ENCODE measurements around the gene LDB3.

Gene LDB3

GRCh38 chr10:86670876-86671275 lies 2.6 kb downstream of the LDB3 start:
- no peaks in the 10 kb centered on the region for H4K20me1 ChIP-seq (ENCODE audit: control insufficient read depth, insufficient read depth, low read depth, low read length)
- no peaks in the 10 kb centered on the region for H3K79me2 ChIP-seq (ENCODE audit: control insufficient read depth, low read length)
- no peaks in the 10 kb centered on the region for H3K9me2 ChIP-seq (replicated peaks; ENCODE audit: control insufficient read depth, low read length)
- H3F3A ChIP-seq (ENCODE audit: control insufficient read depth, insufficient read depth): no peaks in the 10 kb centered on the region
- H3K4me2 ChIP-seq (ENCODE audit: low read length): no peak overlapping the region
- no peaks in the 10 kb centered on the region for H3K36me3 ChIP-seq (ENCODE audit: control insufficient read depth, low read length)
- no peak overlapping the region for H3K4me3 ChIP-seq (ENCODE audit: low read length)
- H3K4me1 ChIP-seq (ENCODE audit: control insufficient read depth, low read length): peaks cover 8% of the 10 kb centered on the region
- H3K9me3 ChIP-seq (ENCODE audit: control insufficient read depth, insufficient read depth, low read length): no peaks in the 10 kb centered on the region
- H3K27ac ChIP-seq (ENCODE audit: low read depth, low read length): no peak overlapping the region
- no peaks in the 10 kb centered on the region for H3K27me3 ChIP-seq (ENCODE audit: control insufficient read depth, low read length)
- TF ChIP-seq EZH2phosphoT487 (IDR thresholded peaks at IDR 0.05; ENCODE audit: borderline replicate concordance, low read length) (no peak), CTCF (IDR thresholded peaks at IDR 0.05; ENCODE audit: low read depth, low read length, poor library complexity, severe bottlenecking) (no peak)

GRCh38 chr10:86671419-86671818 lies 3.1 kb downstream of the LDB3 start:
- Histone ChIP-seq H3K79me2 (ENCODE audit: control insufficient read depth, low read length) (no peaks in the 10 kb centered on the region), H3K4me3 (ENCODE audit: low read length) (no peak overlapping the region), H3K27ac (ENCODE audit: low read depth, low read length) (no peak overlapping the region), H3K36me3 (ENCODE audit: control insufficient read depth, low read length) (no peaks in the 10 kb centered on the region), H3K9me3 (ENCODE audit: control insufficient read depth, insufficient read depth, low read length) (no peaks in the 10 kb centered on the region), H3F3A (ENCODE audit: control insufficient read depth, insufficient read depth) (no peaks in the 10 kb centered on the region), H4K20me1 (ENCODE audit: control insufficient read depth, insufficient read depth, low read depth, low read length) (no peaks in the 10 kb centered on the region), H3K4me2 (ENCODE audit: low read length) (no peak overlapping the region), H3K27me3 (ENCODE audit: control insufficient read depth, low read length) (no peaks in the 10 kb centered on the region), H3K4me1 (ENCODE audit: control insufficient read depth, low read length) (peaks cover 8% of the 10 kb centered on the region), H3K9me2 (replicated peaks; ENCODE audit: control insufficient read depth, low read length) (no peaks in the 10 kb centered on the region)
- TF ChIP-seq CTCF (IDR thresholded peaks at IDR 0.05; ENCODE audit: low read depth, low read length, poor library complexity, severe bottlenecking) (no peak), EZH2phosphoT487 (IDR thresholded peaks at IDR 0.05; ENCODE audit: borderline replicate concordance, low read length) (no peak)

- Histone ChIP-seq H3K4me2 (ENCODE audit: low read length) (no peak overlapping the region), H3K9me2 (replicated peaks; ENCODE audit: control insufficient read depth, low read length) (no peaks in the 10 kb centered on the region), H3K27ac (ENCODE audit: low read depth, low read length) (no peak overlapping the region), H3K79me2 (ENCODE audit: control insufficient read depth, low read length) (no peaks in the 10 kb centered on the region), H4K20me1 (ENCODE audit: control insufficient read depth, insufficient read depth, low read depth, low read length) (no peaks in the 10 kb centered on the region), H3K4me1 (ENCODE audit: control insufficient read depth, low read length) (peaks cover 8% of the 10 kb centered on the region), H3F3A (ENCODE audit: control insufficient read depth, insufficient read depth) (no peaks in the 10 kb centered on the region), H3K36me3 (ENCODE audit: control insufficient read depth, low read length) (no peaks in the 10 kb centered on the region), H3K4me3 (ENCODE audit: low read length) (no peak overlapping the region), H3K9me3 (ENCODE audit: control insufficient read depth, insufficient read depth, low read length) (no peaks in the 10 kb centered on the region), H3K27me3 (ENCODE audit: control insufficient read depth, low read length) (no peaks in the 10 kb centered on the region)
- TF ChIP-seq EZH2phosphoT487 (IDR thresholded peaks at IDR 0.05; ENCODE audit: borderline replicate concordance, low read length) (no peak), CTCF (IDR thresholded peaks at IDR 0.05; ENCODE audit: low read depth, low read length, poor library complexity, severe bottlenecking) (no peak)
Observed at GRCh38 chr10:86671985-86672710, 3.8 kb downstream of the LDB3 start.

Measured in DOHH2 (cell line).